A549 (cell line): ENCODE measurements around the gene TC2N. TPM values are rescaled to one million over a fixed set of nuclear protein-coding genes. Genes with fewer than 3 reads are reported as not detected.
"Not testable (repeated sequence)": the region's sequence is repeated elsewhere in the genome, so short reads cannot be mapped to it uniquely, and the experiment has no call there.

Experiments used
- ATAC-seq, 2 experiments: fragments of 200-7000 bp in 1 of 2; fragments of >200 bp in 1 of 2; cut with Nextera tagmentation in 1 of 2; cut with Tn5 transposase in 1 of 2; 3 replicates each; pipeline versions ENCODE4 v1.8.0 to v1.9.1; 2018 to 2020; ENCODE audit warnings: mild to moderate bottlenecking in 1 of 2, moderate library complexity in 1 of 2
- CTCF ChIA-PET: fragments of 300-600 bp; sonication (Branson Sonifier 250); formaldehyde crosslinking; extraction: SDS; loops from one replicate; lab custom pipeline; 2021; ENCODE audit warnings: antibody characterized with exemption, inconsistent platforms; lab: Yijun Ruan, JAX
- POLR2A ChIA-PET: fragments of 350-600 bp; formaldehyde crosslinking; extraction: SDS; loops from one replicate; lab custom pipeline; 2021; ENCODE audit warnings: antibody characterized with exemption, inconsistent platforms; lab: Yijun Ruan, JAX
- DNase-seq, 2 experiments: peaks; one replicate each; pipeline versions ENCODE4 v3.0.0 to v3.0.0-alpha.2; 2011 to 2016; ENCODE audit warnings: low read depth in 1 of 2, low spot score in 1 of 2
- FAIRE-seq: peaks from 2 replicates; lab custom pipeline; 2011; peaks lifted over from hg19 to GRCh38; lab: Jason Lieb, UNC
- H3K27ac ChIP-seq, 2 experiments: fragments of >200 bp; sonication (Bioruptor Twin); formaldehyde crosslinking; 3 replicates each; pipeline ENCODE4 v1.5.1; 2016 to 2017
- H3K4me1 ChIP-seq: fragments of >200 bp; sonication (Bioruptor Twin); formaldehyde crosslinking; 3 replicates; pipeline ENCODE4 v1.6.1; 2016
- H3K4me2 ChIP-seq: fragments of >200 bp; sonication (Bioruptor Twin); formaldehyde crosslinking; 3 replicates; pipeline ENCODE4 v1.6.1; 2016
- H3K4me3 ChIP-seq: fragments of >200 bp; sonication (Bioruptor Twin); formaldehyde crosslinking; 3 replicates; pipeline ENCODE4 v1.5.1; 2016
- H3K9me3 ChIP-seq: fragments of >200 bp; sonication (Bioruptor Twin); formaldehyde crosslinking; 3 replicates; pipeline ENCODE4 v1.6.1; 2016
- ATOH8 ChIP-seq: fragments of 250-450 bp; sonication (Bioruptor Pico); IDR thresholded peaks from 2 replicates; pipeline ENCODE4 v1.5.0; 2020; ENCODE audit warnings: low read depth, mild to moderate bottlenecking, moderate library complexity
- CBX2 ChIP-seq: fragments of 200-600 bp; sonication (generic); IDR thresholded peaks from 2 replicates; pipeline ENCODE4 v1.6.1; 2016; ENCODE audit warnings: low read depth, mild to moderate bottlenecking, borderline replicate concordance
- CBX8 ChIP-seq: fragments of 200-600 bp; sonication (generic); IDR thresholded peaks from 2 replicates; pipeline ENCODE4 v1.6.1; 2016
- CEBPB ChIP-seq, 2 experiments: fragments of >200 bp in 1 of 2; sonication (Bioruptor Twin) in 1 of 2; formaldehyde crosslinking in 1 of 2; IDR thresholded peaks; 2 replicates each; pipeline ENCODE4 v1.6.1; 2012 to 2016
- GATA3 ChIP-seq: IDR thresholded peaks from 2 replicates; pipeline ENCODE4 v1.6.1; 2012; ENCODE audit warnings: borderline replicate concordance
- HDAC2 ChIP-seq: fragments of 200-600 bp; sonication (generic); IDR thresholded peaks from 2 replicates; pipeline ENCODE4 v1.6.1; 2016
- HES2 ChIP-seq: fragments of >200 bp; sonication (Bioruptor Twin); formaldehyde crosslinking; IDR thresholded peaks from 2 replicates; pipeline ENCODE4 v1.6.1; 2016
- HOXB13 ChIP-seq: fragments of 250-450 bp; sonication (Bioruptor Pico); IDR thresholded peaks from 2 replicates; pipeline ENCODE4 v1.5.0; 2020; ENCODE audit warnings: low read depth, mild to moderate bottlenecking, moderate library complexity
- JUN ChIP-seq, 2 experiments: fragments of >200 bp; sonication (Bioruptor Twin); formaldehyde crosslinking; IDR thresholded peaks; 2 replicates in 1 of 2; 3 replicates in 1 of 2; pipeline ENCODE4 v1.6.1; 2016 to 2017
- KDM5A ChIP-seq: fragments of 200-600 bp; sonication (generic); IDR thresholded peaks from 2 replicates; pipeline ENCODE4 v1.6.1; 2016; ENCODE audit warnings: antibody characterized with exemption, mild to moderate bottlenecking
- MAX ChIP-seq: IDR thresholded peaks from 2 replicates; pipeline ENCODE4 v1.6.1; 2012
- MAZ ChIP-seq: fragments of 150-350 bp; IDR thresholded peaks from 2 replicates; pipeline ENCODE4 v1.6.1; 2014; ENCODE audit warnings: antibody characterized with exemption, low read depth, low read length, borderline replicate concordance
- MYC ChIP-seq: IDR thresholded peaks from 2 replicates; pipeline ENCODE4 v1.6.1; 2012; ENCODE audit warnings: mild to moderate bottlenecking, inconsistent platforms, low read length, improper control_type of control experiment, borderline replicate concordance
- NPAS2 ChIP-seq: fragments of 250-450 bp; sonication (Bioruptor Pico); IDR thresholded peaks from 2 replicates; pipeline ENCODE4 v1.8.0; 2022; ENCODE audit warnings: mild to moderate bottlenecking, moderate library complexity, borderline replicate concordance
- RARB ChIP-seq: fragments of 250-450 bp; sonication (Bioruptor Pico); IDR thresholded peaks from 2 replicates; pipeline ENCODE4 v1.8.0; 2021; ENCODE audit warnings: mild to moderate bottlenecking, moderate library complexity
- RFX5 ChIP-seq: fragments of 450-650 bp; IDR thresholded peaks from 2 replicates; pipeline ENCODE4 v1.7.1; 2014; ENCODE audit warnings: antibody characterized with exemption, mild to moderate bottlenecking, moderate library complexity
- RNF2 ChIP-seq: fragments of 200-600 bp; sonication (generic); IDR thresholded peaks from 2 replicates; pipeline ENCODE4 v1.6.1; 2016; ENCODE audit warnings: low read depth, mild to moderate bottlenecking, antibody characterized with exemption, moderate library complexity, borderline replicate concordance
- SREBF2 ChIP-seq: fragments of 450-650 bp; IDR thresholded peaks from 2 replicates; pipeline ENCODE4 v1.6.1; 2014; ENCODE audit warnings: mild to moderate bottlenecking, moderate library complexity
- TP53 ChIP-seq: fragments of 250-450 bp; sonication (Bioruptor Pico); IDR thresholded peaks from 2 replicates; pipeline ENCODE4 v1.5.0; 2021; ENCODE audit warnings: mild to moderate bottlenecking, moderate library complexity
- ZC3H11A ChIP-seq: fragments of 450-650 bp; IDR thresholded peaks from 2 replicates; pipeline ENCODE4 v1.6.1; 2014; ENCODE audit warnings: antibody characterized with exemption, mild to moderate bottlenecking
- ZFP36 ChIP-seq: fragments of 450-650 bp; IDR thresholded peaks from 2 replicates; pipeline ENCODE4 v1.6.1; 2014; ENCODE audit warnings: borderline replicate concordance; ENCODE audit not compliant: partially characterized antibody
- WGBS: methylation state at CpG from one replicate; pipeline ENCODE4 v1.1.6; 2017; ENCODE audit errors: missing lambda C conversion rate; 5-methylcytosine and 5-hydroxymethylcytosine counted together
- polyA plus RNA-seq, 4 experiments: library from polyadenylated mRNA; depleted of rRNA in 3 of 4; stranded (reverse); fragments of >200 nt; fragmentation: RNase III in 1 of 4; extraction: RNeasy Plus Mini Kit Qiagen cat#74134 plus additional on column Dnase treatment in 1 of 4; gene quantifications; 2 replicates in 3 of 4; 3 replicates in 1 of 4; pipeline ENCODE4 v1.2.3, GENCODE V29; 2011 to 2017
- TF ChIP-seq, protein P1 (sequence below): IDR thresholded peaks from 2 replicates; pipeline ENCODE4 v1.6.1; 2012
- TF ChIP-seq, protein P2 (sequence below): fragments of 250-450 bp; sonication (Bioruptor Pico); IDR thresholded peaks from 2 replicates; pipeline ENCODE4 v1.5.0; 2021; ENCODE audit warnings: mild to moderate bottlenecking, moderate library complexity, borderline replicate concordance

Gene TC2N
- polyA plus RNA-seq, 2 of the 4 experiments (the other 2 are of a cell fraction) = 0.43 to 5.5 TPM

DNA sequence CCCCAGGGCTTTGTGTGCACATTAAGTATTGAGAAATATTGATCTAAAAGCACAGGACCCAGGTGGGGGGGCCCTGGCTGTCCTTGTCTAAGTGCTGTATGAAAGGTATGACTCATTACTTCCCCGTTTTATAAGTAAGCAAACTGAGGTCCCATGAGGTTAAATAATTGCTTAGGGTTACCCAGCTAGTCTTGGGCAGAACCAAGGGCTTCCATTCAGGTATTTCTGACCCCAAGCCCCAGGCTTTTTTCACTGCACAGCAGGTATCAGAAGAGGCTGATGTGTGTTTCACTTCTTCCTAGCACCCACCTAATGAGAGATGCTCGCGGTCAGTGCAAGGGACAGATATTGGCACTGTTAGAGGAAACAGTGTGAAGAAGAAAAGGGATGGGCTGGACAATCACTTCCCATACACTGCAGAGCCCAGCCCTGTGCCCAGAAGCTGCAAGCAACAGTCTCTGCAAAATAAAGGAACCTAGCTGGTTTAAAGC, 4.7 kb upstream of the TC2N start (continued):
- no peak for TF ChIP-seq ZC3H11A
- no peak for TF ChIP-seq MAZ
- 0 out of 2 replicates have a peak, but pooled peaks have one; percentile 8 for TF ChIP-seq MYC
- TF ChIP-seq RNF2 = no peak
- TF ChIP-seq RARB (CRISPR knock-in tag) = no peak
- TF ChIP-seq ZFP36 = no peak
- TF ChIP-seq HES2 = no peak
- 0 out of 4 replicates have a peak, but pooled peaks have one; percentile 18 for TF ChIP-seq CEBPB (IDR thresholded peaks at IDR 0.05)
- TF ChIP-seq, protein P1, sequence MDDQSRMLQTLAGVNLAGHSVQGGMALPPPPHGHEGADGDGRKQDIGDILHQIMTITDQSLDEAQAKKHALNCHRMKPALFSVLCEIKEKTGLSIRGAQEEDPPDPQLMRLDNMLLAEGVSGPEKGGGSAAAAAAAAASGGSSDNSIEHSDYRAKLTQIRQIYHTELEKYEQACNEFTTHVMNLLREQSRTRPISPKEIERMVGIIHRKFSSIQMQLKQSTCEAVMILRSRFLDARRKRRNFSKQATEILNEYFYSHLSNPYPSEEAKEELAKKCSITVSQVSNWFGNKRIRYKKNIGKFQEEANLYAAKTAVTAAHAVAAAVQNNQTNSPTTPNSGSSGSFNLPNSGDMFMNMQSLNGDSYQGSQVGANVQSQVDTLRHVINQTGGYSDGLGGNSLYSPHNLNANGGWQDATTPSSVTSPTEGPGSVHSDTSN = no peak
- TF ChIP-seq, protein P2, sequence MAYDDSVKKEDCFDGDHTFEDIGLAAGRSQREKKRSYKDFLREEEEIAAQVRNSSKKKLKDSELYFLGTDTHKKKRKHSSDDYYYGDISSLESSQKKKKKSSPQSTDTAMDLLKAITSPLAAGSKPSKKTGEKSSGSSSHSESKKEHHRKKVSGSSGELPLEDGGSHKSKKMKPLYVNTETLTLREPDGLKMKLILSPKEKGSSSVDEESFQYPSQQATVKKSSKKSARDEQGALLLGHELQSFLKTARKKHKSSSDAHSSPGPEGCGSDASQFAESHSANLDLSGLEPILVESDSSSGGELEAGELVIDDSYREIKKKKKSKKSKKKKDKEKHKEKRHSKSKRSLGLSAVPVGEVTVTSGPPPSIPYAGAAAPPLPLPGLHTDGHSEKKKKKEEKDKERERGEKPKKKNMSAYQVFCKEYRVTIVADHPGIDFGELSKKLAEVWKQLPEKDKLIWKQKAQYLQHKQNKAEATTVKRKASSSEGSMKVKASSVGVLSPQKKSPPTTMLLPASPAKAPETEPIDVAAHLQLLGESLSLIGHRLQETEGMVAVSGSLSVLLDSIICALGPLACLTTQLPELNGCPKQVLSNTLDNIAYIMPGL = no peak
- TF ChIP-seq MAX = no peak
- no peak for TF ChIP-seq NPAS2 (CRISPR knock-in tag)
- no peak for TF ChIP-seq GATA3
- TF ChIP-seq TP53 (CRISPR knock-in tag) = no peak
- TF ChIP-seq SREBF2 = no peak
- TF ChIP-seq CBX8 = no peak
- TF ChIP-seq HOXB13 (CRISPR knock-in tag) = no peak
- no peak for TF ChIP-seq HDAC2
- no peak for TF ChIP-seq ATOH8 (CRISPR knock-in tag)
- TF ChIP-seq RFX5 = no peak
- no peak for TF ChIP-seq KDM5A
- TF ChIP-seq CBX2 = no peak
- TF ChIP-seq JUN (IDR thresholded peaks at IDR 0.05) = no peak

- H3K9me3 ChIP-seq, ATAC-seq, FAIRE-seq, H3K4me3 ChIP-seq, POLR2A ChIA-PET, DNase-seq: not testable (repeated sequence)
- 74% methylated on average over 4 of the region's 4 CpGs for WGBS
- peak overlapping the region; percentile 62 to 65 for H3K27ac ChIP-seq
- CTCF ChIA-PET = interaction anchor here (0.7 to 2.3 kb wide), 2 partner anchors 9 to 29 kb away, joined by 3 to 8 read pairs; no protein-coding TSS in a partner anchor
- H3K4me2 ChIP-seq = peak overlapping the region; percentile 61; the same call in 2 of the 3 replicates
- peaks cover 54% of the 10 kb centered on the region for H3K4me1 ChIP-seq
Measured at GRCh38 chr14:91871401-91871800, 4.1 kb upstream of the TC2N start.
